Femur (tissue), 1 donor: ENCODE results near the gene IL11.

Experiments used
- DNase-seq: peaks from one replicate; pipeline ENCODE4 v3.0.0-alpha.2; 2017

IL11 gene

DNA sequence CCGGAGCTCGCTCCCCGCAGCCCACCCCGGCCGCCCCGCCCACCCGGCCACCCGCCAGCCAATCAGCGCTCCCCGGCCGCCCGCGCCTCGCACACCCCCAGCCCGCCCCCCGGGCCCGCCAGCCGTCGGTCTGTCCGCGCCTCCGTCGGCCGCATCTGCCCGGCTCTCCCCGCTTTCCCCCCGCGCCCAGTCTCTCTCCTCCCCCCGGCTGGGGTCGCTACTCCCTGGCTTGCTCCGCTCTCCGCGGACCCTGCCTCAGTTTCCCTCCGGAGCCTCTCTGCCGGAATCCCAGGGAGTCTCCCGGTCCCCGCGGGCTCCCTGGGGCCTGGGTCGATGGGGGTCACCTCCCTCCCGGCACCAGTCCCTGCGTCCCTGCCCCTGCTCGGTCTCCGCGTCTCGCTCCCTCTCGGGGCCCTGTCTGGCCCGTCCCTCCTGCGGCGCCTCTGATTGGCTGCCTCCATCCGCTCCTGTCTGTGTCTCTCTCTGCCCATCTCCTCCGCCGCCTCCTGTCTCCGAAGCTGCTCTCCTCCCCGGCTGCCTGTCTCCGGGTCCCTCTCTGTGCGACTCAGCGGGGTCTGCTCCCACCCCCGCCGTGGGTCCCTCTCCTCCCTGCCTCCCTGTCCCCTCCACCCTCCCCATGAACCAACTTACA lies 484 bp downstream of the IL11 start:
- DNase-seq: no peak

- DNase-seq: no peak
Measured at GRCh38 chr19:55368701-55369563, 1.3 kb downstream of the IL11 start.

- no peak for DNase-seq
Measured at GRCh38 chr19:55368106-55368505, 2.2 kb downstream of the IL11 start.

- no peak for DNase-seq
Measured at GRCh38 chr19:55366790-55367189, 3.5 kb downstream of the IL11 start.

GRCh38 chr19:55365964-55366363 lies 4.3 kb downstream of the IL11 start:
- no peak for DNase-seq

DNA sequence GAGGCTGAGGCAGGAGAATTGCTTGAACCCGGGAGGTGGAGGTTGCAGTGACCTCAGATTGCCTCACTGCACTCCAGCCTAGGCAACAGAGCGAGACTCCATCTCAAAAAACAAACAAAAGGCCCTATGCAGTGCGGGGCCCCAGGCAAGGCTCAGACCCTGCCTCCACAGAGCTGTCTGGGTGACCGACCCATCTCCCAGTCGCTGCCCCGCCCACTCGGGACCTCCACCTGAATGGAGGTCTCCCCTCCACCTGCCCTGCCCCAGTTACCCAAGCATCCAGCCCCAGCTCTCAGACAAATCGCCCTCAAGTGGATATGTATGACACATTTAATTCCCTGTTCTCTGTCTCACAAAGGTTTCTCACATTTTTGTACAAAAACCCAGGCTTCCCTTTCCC lies 5.0 kb downstream of the IL11 start:
- no peak for DNase-seq

DNA sequence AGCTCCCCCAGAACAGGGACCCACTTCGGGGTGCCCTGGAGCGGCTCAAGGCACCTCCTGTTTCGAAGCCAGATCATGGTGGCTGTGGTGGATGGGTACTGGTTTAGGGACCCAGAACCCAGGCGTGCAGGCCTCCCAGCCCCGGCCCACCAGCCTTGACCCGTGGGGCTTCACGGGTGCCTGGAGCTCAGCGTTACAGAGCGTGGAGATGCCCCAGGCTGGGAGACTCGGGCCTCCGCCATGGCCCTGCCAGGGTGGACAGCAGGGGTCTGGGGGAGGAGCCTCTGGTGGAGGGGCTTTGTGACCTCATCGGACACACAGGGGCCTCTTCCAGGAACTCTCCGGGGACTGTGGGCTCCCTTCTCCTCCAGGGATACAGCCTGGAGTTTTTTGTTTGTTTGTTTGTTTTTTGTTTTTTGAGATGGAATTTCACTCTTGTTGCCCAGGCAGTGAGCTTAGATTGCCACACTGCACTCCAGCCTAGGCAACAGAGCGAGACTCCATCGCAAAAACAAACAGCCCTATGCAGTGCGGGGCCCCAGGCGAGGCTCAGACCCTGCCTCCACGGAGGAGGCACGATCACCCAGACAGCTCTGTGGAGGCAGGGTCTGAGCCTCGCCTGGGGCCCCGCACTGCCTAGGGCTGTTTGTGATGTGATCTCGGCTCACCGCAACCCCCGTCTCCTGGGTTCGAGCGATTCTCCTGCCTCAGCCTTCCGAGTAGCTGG lies 7.1 kb downstream of the IL11 start, which contains the start of gene GARIN5B:
GARIN5B (minus strand) TSS at position 271 of the 727 bp plus-strand sequence; CDS start at position 77, 194 bp downstream.
- no peak for DNase-seq

GRCh38 chr19:55362174-55362989 lies 7.9 kb downstream of the IL11 start:
- DNase-seq: no peak

DNA sequence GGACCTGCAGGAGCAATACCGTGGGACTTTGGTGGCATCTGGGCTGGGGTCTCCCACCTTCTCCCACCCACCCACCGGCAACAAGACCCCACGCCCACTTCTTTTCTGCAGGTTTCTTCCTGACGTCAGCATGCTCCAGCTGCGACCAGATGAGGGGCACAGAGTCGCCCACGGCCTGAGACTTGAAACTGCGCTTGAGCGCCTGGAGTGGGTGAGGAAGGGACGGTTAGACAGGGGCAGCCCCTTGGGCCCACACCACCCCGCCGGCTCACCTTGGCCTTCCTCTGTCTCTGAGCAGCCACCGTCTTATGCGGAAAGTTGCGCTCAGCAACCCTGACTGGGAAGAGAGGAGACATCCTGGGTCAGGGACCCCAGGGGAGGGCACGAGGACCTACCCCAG lies 9.4 kb downstream of the IL11 start:
- no peak for DNase-seq

DNA sequence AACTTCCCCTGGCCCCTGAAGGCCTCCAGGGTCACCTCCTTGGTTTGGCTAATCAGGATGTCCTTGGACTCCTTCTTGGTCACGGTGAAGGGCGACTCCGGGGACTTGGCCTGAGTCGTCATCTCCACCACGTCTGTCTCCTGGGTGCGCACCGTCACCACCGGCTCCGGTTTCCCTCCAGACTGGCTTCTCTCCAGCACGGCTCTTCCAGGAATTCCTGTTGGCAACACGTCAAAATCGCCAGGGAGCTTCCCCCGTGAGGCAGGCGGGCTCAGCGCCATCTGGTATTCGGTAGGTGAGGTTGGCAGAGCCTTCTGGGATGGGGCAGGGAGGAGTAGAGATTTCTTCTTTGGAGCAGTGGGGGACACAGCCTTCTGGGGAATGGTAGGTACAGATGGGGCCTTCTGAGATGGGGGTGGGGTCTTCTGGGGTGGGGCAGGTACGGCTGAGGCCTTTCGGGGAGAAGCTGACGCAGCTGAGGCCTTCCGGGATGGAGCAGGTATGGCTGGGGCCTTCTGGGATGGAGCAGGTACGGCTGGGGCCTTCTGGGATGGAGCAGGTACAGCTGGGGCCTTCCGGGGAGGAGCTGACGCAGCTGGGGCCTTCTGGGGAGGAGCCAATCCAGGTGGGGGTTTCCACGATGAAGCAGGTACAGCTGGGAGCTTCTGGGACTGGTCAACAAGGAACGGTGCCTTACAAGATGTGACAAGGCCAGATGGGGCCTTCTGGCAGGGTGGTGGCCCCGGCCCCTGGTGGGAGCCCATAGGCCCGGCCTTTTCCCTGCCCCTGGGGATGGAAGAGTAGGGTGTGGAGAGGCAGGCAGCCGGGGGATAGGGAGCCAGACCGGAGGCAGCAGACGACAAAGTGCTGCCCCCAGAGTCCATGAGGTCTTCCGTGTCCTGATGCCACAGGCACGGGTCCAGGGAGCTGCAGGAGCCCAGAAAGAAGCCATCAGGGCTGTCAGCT lies 11.0 kb downstream of the IL11 start:
- DNase-seq: no peak

DNA sequence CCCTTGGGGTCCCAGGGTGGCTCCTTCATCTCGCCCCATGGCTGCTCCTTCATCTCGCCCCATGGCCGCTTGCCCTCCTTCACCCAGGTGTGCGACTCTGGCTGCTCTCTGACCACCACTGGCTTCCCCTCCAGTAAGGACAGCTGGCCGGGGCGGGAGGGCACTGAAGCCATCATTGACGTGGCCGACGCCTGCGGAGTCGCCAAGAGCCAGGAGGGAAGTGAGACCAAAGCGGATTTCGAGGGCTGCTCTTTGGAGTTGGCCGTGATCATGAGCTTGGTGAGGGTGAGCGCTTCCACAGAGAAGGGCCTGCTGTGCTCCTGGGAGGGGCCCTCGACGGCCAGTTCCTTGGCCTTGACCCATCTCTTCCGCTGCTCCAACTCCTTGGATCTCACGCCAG lies 11.8 kb downstream of the IL11 start:
- no peak for DNase-seq

GRCh38 chr19:55355213-55355821 lies 14.9 kb downstream of the IL11 start:
- DNase-seq: no peak

GRCh38 chr19:55354698-55355212 lies 15.5 kb downstream of the IL11 start, which contains the start of gene COX6B2:
COX6B2 (minus strand) TSS chr19:55354719; CDS start chr19:55354521, 198 bp downstream.
- DNase-seq: no peak

- peak; percentile 73 for DNase-seq
Measured at GRCh38 chr19:55353803-55354697, 16.2 kb downstream of the IL11 start.

- peak; percentile 14 for DNase-seq
Measured at GRCh38 chr19:55353356-55353802, 16.9 kb downstream of the IL11 start.

DNA sequence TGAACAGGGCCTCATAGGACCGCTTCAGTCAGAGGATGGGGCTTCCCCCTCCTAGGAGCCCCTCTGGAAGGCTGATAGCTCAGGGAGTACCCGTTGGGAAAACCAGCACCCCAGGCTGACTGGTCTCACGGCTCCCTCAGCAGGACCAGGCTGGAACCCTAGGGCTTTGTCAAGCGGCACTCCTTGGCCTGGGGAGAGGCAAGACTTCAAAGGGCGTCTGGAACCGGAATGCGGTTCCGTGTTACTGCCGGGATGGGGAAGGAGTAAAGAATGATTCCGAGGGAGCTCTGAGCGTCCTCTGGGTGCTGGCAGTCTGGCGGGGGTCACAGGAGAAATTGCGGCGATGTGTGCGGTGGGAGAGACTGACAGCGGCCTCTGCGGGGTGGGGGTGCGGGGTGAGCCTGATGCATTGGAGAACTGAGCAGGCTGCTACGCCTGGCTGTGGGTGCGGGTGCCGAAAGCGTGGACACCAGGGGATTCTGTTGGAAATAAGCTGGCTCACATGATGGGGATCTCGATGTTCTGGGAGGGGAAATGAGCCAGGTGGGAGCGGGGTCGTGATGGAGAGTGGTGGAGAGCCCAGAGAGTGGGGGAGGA lies 17.6 kb downstream of the IL11 start:
- peak; percentile 7 for DNase-seq

DNA sequence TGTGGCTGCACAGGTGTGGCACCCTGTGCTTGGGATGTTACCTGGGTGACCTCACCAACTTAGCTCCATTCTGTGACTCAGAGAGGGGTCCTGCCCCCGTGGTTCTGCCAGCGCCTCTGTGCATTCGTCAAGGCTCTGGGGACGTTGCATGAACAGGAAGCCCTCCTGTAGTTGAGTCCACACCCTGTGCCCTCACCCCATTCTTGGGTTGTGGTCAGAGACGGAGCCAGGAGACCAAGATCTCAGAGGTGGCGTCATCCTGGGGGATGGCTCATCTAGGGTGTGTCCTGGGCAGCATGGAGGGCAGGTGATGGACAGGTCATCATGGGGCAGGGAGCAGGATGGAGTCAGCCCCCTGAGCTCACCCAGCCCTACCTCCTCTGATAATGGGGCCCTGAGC lies 18.2 kb downstream of the IL11 start:
- DNase-seq: no peak

GRCh38 chr19:55350620-55351315 lies 19.5 kb downstream of the IL11 start:
- DNase-seq: no peak
